SW480 (cell line): ENCODE results near the gene DLG4.

ENCODE experiments used
- DNase-seq: peaks from one replicate; pipeline ENCODE4 v3.0.0-alpha.2; 2016; ENCODE audit warnings: low spot score

DLG4 gene

DNA sequence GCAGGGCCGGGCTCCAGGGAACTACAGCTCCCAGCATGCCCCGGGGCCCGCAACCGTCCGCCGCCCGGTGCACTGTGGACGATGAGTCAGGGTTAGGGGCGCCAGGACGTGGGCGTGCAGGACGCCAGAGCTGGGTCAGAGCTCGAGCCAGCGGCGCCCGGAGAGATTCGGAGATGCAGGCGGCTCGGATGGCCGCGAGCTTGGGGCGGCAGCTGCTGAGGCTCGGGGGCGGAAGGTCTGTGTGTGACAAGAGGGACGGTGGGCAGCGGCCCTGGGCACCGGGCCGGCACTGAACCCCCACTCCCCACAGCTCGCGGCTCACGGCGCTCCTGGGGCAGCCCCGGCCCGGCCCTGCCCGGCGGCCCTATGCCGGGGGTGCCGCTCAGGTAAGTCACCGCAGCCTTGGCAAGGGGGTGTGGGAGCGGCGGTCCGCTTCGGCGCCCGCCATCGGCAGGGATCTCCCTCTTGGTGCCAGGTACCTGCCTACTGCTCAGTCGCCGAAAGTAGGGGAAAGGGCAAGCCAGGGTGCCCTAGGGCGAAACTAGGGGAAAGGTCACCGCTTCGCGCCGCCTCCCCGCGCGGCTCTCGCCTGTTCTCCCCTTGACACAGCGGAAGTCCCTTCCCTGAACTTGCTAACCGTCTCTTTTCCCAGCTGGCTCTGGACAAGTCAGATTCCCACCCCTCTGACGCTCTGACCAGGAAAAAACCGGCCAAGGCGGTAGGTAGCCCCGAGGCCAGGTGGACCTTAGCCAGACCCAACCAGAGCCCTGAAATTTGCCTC lies at the start of gene DLG4, which contains the start of gene ACADVL:
TSS of gene DLG4 (minus strand) at position 25 of the 781 bp plus-strand sequence.
TSS of gene ACADVL (plus strand) at position 127 of the 781 bp plus-strand sequence. CDS start at position 174, 47 bp downstream.
- DNase-seq: peak; percentile 91

DNA sequence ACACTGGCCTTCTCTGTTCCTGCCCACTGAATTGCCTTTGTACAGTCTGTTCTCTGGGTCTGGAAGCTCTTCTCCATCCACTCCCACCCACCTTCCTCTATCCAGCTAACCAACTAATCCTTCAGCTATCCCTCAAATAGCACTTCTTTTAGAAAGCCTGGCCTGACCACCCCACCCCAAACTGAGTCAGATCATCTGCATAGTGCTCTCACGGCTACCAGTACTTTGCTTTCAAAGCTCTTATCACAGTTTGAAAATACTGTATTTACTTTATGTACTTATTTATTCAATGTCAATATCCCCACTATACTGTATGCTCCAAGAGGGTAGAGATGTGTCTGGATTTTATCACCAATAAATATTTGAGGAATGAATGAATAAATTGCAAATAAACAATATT lies 47.1 kb upstream of the DLG4 start:
- DNase-seq: no peak

DNA sequence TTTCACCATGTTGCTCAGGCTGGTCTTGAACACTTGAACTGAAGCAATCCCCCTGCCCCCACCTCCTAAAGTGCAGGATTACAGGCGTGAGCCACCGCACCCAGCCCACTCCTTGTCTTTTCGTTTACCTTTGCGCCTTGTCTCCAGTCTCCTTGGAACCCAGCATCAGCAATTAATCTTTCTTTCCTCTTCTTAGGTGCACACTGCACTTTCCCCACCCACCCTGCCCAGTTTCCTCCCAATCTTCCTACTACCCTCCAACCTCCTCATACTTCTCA lies 44.1 kb upstream of the DLG4 start:
- DNase-seq: no peak

DNA sequence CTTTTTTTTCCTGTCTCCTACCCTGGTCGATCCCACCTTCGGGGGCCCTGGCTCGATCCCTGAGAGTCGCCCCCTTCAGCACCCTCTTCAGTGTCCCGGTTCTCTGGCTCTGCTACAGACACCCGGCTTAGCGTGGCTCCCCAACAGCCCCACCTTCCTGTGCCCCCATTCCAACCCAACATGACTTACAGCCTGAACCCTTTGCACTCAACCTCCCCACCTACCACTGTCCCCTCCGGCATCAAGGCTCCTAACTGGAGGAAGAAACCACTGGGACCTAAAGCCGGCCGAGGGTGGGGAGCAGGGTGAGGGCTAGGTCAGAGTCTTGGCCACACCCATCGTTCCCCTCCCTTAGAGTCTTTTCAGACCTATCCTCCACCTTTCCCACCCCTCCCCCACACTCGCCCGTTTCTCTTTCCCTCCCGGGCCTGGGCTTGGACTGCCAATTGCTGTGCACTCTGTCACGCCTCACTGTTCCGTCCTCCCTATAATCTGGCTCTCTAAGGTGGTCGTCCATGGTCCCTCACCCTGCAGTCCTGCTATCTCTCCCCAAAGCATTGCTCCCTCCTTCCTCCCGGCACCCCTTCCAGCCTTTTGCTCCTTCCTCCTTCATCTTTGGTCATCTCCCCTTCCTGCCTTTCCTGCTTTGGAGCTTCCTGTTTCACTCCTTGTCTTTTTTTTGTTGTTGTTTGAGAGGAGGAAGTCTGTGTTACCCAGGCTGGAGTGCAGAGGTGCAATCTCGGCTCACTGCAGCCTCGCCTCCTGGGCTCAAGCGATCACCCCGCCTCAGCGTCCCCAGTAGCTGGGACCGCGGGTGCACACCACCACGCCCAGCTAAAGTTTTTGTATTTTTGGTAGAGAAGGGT lies 43.5 kb upstream of the DLG4 start:
- peak; percentile 74 for DNase-seq

DNA sequence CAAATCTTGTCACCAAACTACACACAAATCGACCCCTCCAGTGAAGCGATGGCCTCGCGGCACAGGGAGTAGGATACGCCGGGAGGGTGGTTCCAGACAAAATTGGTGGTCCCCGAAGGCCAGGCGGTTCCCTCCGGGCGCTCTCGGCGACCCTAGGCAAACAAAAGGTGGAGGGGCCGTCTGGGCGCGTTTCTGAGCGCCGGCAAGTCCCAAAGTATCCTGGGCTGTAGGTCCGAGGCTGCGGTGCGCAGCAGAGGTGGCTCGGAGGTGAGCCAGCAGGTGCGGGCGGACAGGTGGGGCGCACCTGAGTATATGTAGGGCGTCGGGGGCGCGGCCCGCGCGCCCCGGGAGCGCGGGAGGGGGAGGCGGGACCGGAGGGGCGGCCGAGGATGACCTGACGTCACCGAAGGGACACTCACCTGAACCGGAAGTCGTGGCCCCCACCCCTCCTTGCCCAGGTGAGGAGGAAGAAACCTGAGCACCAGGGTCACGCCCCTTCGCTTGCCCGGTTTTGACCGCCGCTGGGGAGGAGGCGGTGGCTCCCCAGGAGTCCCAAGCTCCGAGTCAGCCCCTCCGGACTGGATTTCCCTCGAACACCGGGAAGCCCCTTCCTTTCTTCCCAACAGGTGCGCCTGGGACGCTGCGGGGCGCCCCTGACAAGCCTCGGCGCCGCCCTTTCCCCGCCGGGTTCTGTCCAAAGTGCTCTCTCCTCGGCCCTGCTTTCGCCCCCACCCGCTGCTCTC lies 42.7 kb upstream of the DLG4 start, which contains the start of gene CLDN7:
TSS of gene CLDN7 (minus strand) at position 287 of the 743 bp plus-strand sequence. CDS start 435 bp downstream, outside the sequence.
- DNase-seq: peak; percentile 91

GRCh38 chr17:7261379-7262191 lies 41.9 kb upstream of the DLG4 start:
- no peak for DNase-seq

GRCh38 chr17:7260651-7261378 lies 41.2 kb upstream of the DLG4 start:
- DNase-seq: peak; percentile 74

GRCh38 chr17:7260151-7260550 lies 40.5 kb upstream of the DLG4 start:
- DNase-seq: no peak

GRCh38 chr17:7259555-7259889 lies 39.9 kb upstream of the DLG4 start:
- DNase-seq: no peak

DNA sequence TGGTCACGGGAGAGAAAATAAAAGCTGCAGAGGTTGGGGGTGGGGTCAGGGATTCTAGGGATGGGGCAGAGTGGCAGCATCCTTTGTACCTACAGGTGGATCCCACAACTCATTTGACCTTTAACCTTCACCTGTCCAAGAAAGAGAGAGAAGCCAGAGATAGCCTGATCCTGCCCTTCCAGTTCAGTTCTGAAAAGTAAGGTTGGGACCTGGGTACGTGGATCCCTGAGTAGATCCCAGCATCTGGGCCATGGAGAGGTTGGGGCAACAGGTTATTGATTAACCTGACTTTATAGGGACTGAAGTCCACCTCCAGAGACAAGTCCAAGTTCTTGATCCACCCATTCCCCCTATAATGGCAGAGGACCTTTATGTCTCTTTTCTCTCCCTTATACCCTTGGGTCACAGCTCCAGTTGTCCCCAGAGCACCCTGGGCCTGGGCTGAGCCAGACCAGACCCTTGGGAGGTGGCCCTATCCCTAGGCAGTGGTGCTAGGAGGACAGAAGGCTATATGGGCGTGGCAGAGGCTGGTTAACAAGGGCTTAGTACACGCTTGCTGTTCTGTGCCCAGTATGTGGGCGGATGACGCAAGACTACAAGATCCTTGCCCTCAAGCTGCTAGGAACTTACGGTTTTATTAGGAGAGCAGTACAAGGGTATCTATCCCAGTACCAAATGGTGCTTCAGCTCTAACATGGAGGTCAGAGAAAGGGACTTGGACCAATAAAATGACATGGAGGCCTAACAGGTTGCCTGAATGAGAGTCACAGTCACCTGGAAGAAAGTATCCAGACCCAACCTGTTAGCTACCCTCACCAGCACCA lies 39.3 kb upstream of the DLG4 start:
- DNase-seq: peak; percentile 85

DNA sequence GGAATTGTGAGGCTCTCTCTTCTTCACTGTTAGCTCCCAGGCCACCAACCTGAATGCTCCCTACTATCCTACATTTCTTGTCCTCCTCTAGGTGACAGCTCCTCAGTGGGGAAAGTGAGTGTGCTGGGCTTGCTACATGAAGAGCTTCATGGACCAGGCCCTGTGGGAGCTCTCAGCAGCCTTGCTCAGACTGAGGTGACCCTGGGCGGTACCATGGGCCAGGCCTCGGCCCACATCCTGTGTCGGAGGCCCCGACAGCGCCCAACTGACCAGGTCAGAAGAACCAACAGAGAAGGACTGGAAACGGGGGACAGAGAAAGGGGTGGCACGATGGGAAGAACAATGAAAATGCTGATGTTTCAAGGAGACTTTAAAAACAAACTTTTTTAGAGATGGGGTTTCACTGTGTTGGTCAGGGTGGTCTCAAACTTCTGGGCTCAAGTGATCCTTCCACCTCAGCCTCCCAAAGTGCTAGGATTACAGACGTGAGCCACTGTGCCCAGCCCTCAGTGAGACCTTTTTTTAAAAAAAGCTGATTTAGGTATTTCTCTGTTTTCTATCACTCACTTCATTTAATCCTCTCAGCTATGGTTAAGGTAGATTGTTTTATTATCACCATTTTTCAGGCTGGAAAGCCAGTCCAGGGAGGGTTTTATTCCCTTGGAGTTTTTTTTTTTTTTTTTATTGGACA lies 37.3 kb upstream of the DLG4 start:
- DNase-seq: no peak

GRCh38 chr17:7254511-7254910 lies 34.9 kb upstream of the DLG4 start:
- no peak for DNase-seq

DNA sequence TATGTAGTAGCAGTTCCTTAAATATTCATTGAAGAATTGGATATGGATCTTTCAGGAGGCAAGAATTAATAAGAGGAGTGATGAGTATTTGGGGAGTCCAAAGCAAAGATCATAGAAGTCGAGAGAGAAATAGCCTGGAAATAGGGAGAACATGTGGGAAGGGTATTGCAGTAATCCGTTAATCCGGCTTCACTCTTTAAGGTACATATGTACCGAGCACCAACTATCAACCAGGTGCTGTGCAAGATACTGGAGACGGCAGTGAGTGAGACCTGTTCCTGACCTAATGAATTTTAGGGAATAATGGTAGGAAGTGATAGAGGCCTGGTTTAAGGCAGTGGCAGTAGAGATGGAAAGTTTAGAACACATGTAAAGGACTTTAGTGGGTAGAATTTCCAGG lies 33.4 kb upstream of the DLG4 start:
- DNase-seq: no peak

DNA sequence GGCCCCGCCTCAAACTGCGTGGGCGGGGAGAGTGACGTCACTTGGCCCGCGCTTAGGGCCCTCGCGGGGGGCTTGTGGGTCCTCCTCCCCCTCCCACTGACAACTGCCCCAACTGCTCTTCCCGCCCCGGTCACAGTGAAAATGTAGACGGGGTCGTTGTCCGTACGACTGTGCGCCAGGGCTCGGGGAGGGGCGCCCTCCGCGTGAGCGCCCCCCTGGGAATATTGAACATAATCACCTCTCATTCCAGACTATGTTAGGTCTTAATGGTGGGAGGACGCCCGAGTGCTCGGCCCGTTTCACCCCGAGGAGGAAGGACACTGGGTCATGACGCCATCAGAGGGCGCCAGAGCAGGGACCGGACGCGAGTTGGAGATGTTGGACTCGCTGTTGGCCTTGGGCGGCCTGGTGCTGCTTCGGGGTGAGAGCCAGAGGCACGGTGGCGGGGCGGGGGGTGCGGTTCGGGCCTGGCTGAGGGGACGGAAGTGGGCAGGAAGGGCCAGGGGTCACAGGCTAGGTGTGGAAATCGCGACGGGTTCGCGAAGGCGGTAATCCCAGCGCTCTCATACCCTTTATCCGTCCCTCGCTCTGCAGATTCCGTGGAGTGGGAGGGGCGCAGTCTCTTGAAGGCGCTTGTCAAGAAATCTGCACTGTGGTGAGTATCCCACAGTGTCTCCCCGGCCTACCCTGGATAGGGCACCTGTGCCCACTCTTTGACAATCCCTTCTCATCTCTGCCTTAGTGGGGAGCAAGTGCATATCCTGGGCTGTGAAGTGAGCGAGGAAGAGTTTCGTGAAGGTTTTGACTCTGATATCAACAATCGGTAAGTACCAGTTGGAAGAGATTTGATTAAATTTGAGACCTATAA lies 32.8 kb upstream of the DLG4 start, which contains the start of gene ELP5:
TSS of gene ELP5 (plus strand) at position 40 of the 868 bp plus-strand sequence. CDS start at position 376, 336 bp downstream.
- DNase-seq: peak; percentile 95

DNA sequence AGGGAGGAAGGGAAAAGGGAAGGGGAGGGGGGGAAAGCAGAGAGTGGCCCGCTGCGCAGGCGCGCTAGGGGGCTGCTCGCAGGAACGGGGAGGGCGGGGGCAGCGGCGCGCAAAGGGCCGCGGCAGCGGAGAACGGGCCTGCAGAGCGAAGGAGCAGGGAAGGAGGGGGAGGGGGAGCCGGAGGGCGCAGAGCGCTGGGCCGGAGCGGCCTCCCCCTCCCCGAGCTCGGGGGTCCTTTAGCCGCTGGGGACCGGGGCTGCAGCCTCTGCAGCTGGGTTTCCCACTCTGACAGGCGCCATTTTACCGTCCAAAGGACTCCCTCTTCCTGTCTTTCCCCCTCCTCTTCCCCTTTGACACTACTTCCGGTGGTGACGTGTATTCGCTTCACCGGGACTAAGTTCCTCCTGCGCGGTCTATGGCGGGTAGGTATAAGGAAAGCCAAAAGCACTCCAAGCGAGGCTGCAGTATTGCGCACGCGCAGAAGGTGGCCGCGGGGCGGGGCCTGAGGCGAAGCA lies 32.1 kb upstream of the DLG4 start, which contains the start of gene CTDNEP1:
TSS of gene CTDNEP1 (minus strand) at position 74 of the 515 bp plus-strand sequence. CDS start 438 bp downstream, outside the sequence.
- DNase-seq: peak; percentile 100

DNA sequence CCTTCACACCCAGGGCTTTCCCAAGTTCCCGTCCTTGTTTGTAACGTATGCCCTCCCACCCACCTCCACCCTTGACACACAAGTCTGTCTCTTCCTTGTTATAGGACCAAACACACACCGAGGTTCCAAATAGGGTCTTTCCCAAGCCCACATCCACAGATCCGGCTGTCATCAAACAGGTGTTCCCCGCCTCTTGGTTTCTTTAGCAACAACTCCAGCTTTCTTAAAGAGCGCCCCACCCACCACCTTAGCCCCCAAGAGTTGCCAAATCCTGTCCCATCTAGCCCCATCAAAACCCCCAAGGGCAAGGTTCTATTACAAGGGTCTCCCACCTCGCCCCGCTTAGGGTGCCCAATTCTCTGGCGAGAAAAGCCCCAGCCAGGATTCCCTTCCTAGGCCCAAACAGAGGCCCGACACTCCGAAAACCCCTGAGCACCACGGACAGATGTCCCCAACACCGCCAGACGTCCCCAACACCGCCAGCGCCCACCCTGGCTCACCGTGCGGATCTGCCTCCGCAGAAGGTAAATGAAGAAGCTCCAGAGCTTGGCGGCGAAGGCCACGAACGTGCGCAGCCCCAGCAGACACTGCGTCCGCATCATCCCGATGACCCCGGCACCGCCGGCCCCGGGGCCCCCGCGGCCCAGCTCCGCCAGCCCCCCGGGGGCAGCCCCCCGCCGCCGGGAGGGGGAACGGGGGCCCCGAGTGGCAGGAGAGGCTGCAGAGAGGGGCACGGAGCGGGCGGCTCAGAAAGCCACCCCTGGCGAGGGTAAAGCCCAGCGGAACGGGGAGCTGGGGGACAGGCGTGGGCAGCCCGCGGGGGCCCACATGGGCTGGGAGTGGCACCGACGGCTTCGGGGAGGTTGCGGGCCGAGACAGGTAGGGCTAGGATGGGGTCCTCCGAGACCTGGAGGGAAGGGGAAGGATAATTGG lies 31.3 kb upstream of the DLG4 start:
- no peak for DNase-seq

GRCh38 chr17:7249830-7250229 lies 30.2 kb upstream of the DLG4 start:
- DNase-seq: no peak
